CD8-positive, alpha-beta memory T cell (primary cell): ENCODE results near the gene PTPN4. TPM values are rescaled to one million over a fixed set of nuclear protein-coding genes. Genes with fewer than 3 reads are reported as not detected.

ENCODE experiments used
- CTCF ChIA-PET: fragments of 350-600 bp; sonication (Branson Sonifier 250); formaldehyde crosslinking; loops from one replicate; lab custom pipeline; 2021; ENCODE audit warnings: antibody characterized with exemption; lab: Charles Lee
- POLR2A ChIA-PET: fragments of 350-600 bp; sonication (Branson Sonifier 250); formaldehyde crosslinking; loops from one replicate; lab custom pipeline; 2021; ENCODE audit warnings: antibody characterized with exemption; lab: Charles Lee
- DNase-seq, 5 donors: peaks; one replicate each; pipeline versions ENCODE4 v3.0.0 to v3.0.0-alpha.2; 2020 to 2022; ENCODE audit warnings: mixed read lengths in 1 of 5
- H3K27ac ChIP-seq: one replicate; pipeline ENCODE4 v1.7.0; 2013; ENCODE audit warnings: low read depth, mild to moderate bottlenecking, low read length, moderate library complexity
- H3K27me3 ChIP-seq: 2 replicates; pipeline ENCODE4 v1.7.0; 2013; ENCODE audit warnings: low read length, mild to moderate bottlenecking; ENCODE audit not compliant: insufficient read depth, poor library complexity, severe bottlenecking
- H3K36me3 ChIP-seq: 2 replicates; pipeline ENCODE4 v1.7.0; 2013; ENCODE audit warnings: mild to moderate bottlenecking, low read length, moderate library complexity; ENCODE audit not compliant: insufficient read depth
- H3K4me1 ChIP-seq: 2 replicates; pipeline ENCODE4 v1.7.0; 2013; ENCODE audit warnings: mild to moderate bottlenecking, low read length, moderate library complexity; ENCODE audit not compliant: insufficient read depth
- H3K4me3 ChIP-seq: 2 replicates; pipeline ENCODE4 v1.7.0; 2013; ENCODE audit warnings: mild to moderate bottlenecking, low read length
- H3K9me3 ChIP-seq: 2 replicates; pipeline ENCODE4 v1.7.0; 2013; ENCODE audit warnings: mild to moderate bottlenecking, low read length
- H3K27ac Mint-ChIP-seq, 8 donors: one replicate each; pipeline ENCODE4 v1.8.0; 2020 to 2021; ENCODE audit warnings: mixed read lengths in 8 of 8, mild to moderate bottlenecking in 6 of 8, inconsistent platforms in 3 of 8, moderate library complexity in 3 of 8
- H3K27me3 Mint-ChIP-seq, 2 donors: one replicate each; pipeline ENCODE4 v1.8.0; 2020 to 2021; ENCODE audit warnings: mixed read lengths in 2 of 2, mild to moderate bottlenecking in 1 of 2, moderate library complexity in 1 of 2
- H3K36me3 Mint-ChIP-seq, 3 donors: one replicate each; pipeline ENCODE4 v1.8.0; 2020 to 2021; ENCODE audit warnings: mixed read lengths in 3 of 3, inconsistent platforms in 1 of 3, mild to moderate bottlenecking in 1 of 3
- H3K4me1 Mint-ChIP-seq, 3 donors: one replicate each; pipeline ENCODE4 v1.8.0; 2020 to 2021; ENCODE audit warnings: mixed read lengths in 3 of 3, inconsistent platforms in 1 of 3, mild to moderate bottlenecking in 1 of 3
- H3K4me3 Mint-ChIP-seq, 7 donors: one replicate each; pipeline ENCODE4 v1.8.0; 2020 to 2021; ENCODE audit warnings: mixed read lengths in 7 of 7, mild to moderate bottlenecking in 6 of 7, moderate library complexity in 4 of 7, inconsistent platforms in 2 of 7
- H3K9me3 Mint-ChIP-seq, 5 donors: one replicate each; pipeline ENCODE4 v1.8.0; 2020 to 2022; ENCODE audit warnings: mixed read lengths in 5 of 5, mild to moderate bottlenecking in 3 of 5, moderate library complexity in 2 of 5, inconsistent platforms in 1 of 5
- polyA plus RNA-seq: library from polyadenylated mRNA; unstranded; fragments of 300-500 nt; fragmentation: Illumina TruSeq; gene quantifications from one replicate; pipeline ENCODE4 v1.2.3, GENCODE V29; 2021
- total RNA-seq, 2 experiments: library from RNA; stranded (reverse); gene quantifications; one replicate each; pipeline ENCODE4 v1.2.3, GENCODE V29; 2021

Gene PTPN4
- total and polyA plus RNA-seq, 3 experiments from 2014 or later, result 29.0 to 161 (median 34.2) TPM

GRCh38 chr2:119827866-119828507 is 68.3 kb downstream of the PTPN4 start:
- no peak overlapping the region for H3K27ac ChIP-seq
- ChIA-PET POLR2A (no interaction called here), CTCF (interaction anchor here (0.8 kb wide), 1 partner anchor 125 kb away, joined by 5 read pairs; no protein-coding TSS in a partner anchor)
- peak in 1 of 5 donors; percentile 50 for DNase-seq
- Mint-ChIP-seq H3K9me3 (peaks cover 0 to 11% (median 4%) of the 10 kb centered on the region in 5 donors), H3K4me3 (peak overlapping the region in 2 of 7 donors; percentile 33 to 42), H3K4me1 (peaks cover 53 to 77% (median 62%) of the 10 kb centered on the region in 3 donors), H3K27ac (peak overlapping the region in 3 of 8 donors; percentile 25 to 84 (median 33)), H3K27me3 (no peaks in the 10 kb centered on the region), H3K36me3 (peaks cover 3 to 26% (median 18%) of the 10 kb centered on the region in 3 donors)
- H3K9me3 ChIP-seq, result no peaks in the 10 kb centered on the region
- peaks cover 3% of the 10 kb centered on the region for H3K36me3 ChIP-seq
- peaks cover 11% of the 10 kb centered on the region for H3K4me1 ChIP-seq
- no peak overlapping the region for H3K4me3 ChIP-seq
- H3K27me3 ChIP-seq, result no peaks in the 10 kb centered on the region

DNA sequence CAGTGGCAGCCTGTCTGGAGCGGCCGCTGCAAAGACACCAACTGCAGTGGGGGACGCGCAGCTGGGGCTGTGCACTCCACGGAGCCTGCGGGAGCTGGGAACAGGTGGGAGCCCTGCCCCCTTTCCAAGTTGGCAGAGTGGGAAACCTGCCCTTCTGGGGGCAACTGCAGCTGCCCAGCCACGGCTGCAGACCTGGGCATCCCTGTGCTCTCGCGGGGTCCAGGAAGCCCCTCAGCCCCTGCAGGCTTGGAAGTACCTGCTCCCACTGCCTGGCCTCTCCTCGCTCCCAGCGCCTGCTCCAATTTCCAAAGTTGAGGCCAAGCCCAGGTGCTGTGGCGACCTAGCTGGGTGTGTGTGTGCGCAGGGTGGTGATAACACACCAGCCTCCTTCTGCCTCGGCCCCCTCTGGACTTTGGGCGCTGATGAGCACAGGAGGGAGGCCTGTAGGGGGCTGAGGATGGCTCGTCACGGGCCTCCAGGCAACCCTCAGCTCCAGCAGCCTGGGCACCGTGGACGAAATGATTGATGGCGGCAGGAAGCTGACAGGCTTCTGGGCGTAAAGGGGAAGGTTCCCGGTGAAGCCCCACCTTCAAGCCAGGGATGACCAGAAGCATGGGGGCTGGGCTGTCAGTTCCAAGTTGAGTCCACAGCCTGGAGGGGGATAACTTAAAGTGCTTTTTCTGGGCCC is 76.9 kb downstream of the PTPN4 start:
- no peaks in the 10 kb centered on the region for H3K27me3 ChIP-seq
- H3K4me1 Mint-ChIP-seq, result peaks cover 57 to 75% (median 72%) of the 10 kb centered on the region in 3 donors
- H3K36me3 Mint-ChIP-seq, result peaks cover 5 to 12% (median 12%) of the 10 kb centered on the region in 3 donors
- H3K4me1 ChIP-seq, result peaks cover 10% of the 10 kb centered on the region
- no peaks in the 10 kb centered on the region for H3K9me3 Mint-ChIP-seq
- DNase-seq, result no peak
- H3K9me3 ChIP-seq, result no peaks in the 10 kb centered on the region
- ChIA-PET POLR2A (no interaction called here), CTCF (interaction anchor here (1.9 kb wide), 1 partner anchor 10 kb away, joined by 4 read pairs; no protein-coding TSS in a partner anchor)
- no peak overlapping the region for H3K27ac Mint-ChIP-seq
- no peaks in the 10 kb centered on the region for H3K27me3 Mint-ChIP-seq
- H3K36me3 ChIP-seq, result no peaks in the 10 kb centered on the region
- H3K4me3 ChIP-seq, result no peak overlapping the region
- peak overlapping the region in 1 of 7 donors; percentile 48 for H3K4me3 Mint-ChIP-seq
- no peak overlapping the region for H3K27ac ChIP-seq

GRCh38 chr2:119837350-119837749 is 77.6 kb downstream of the PTPN4 start:
- H3K9me3 Mint-ChIP-seq, result no peaks in the 10 kb centered on the region
- POLR2A ChIA-PET, result no interaction called here

GRCh38 chr2:119837759-119838158 is 78.0 kb downstream of the PTPN4 start:
- Mint-ChIP-seq H3K4me1 (peaks cover 58 to 77% (median 72%) of the 10 kb centered on the region in 3 donors), H3K27ac (peak overlapping the region in 2 of 8 donors; percentile 23 to 39), H3K27me3 (no peaks in the 10 kb centered on the region), H3K36me3 (peaks cover 0 to 12% (median 11%) of the 10 kb centered on the region in 3 donors), H3K4me3 (no peak overlapping the region), H3K9me3 (no peaks in the 10 kb centered on the region)
- Histone ChIP-seq H3K27ac (no peak overlapping the region), H3K4me3 (no peak overlapping the region), H3K36me3 (no peaks in the 10 kb centered on the region), H3K9me3 (no peaks in the 10 kb centered on the region), H3K27me3 (no peaks in the 10 kb centered on the region), H3K4me1 (peaks cover 17% of the 10 kb centered on the region)
- no peak for DNase-seq
- CTCF ChIA-PET, result interaction anchor here (1.9 kb wide), 1 partner anchor 12 kb away, joined by 4 read pairs; no protein-coding TSS in a partner anchor
- POLR2A ChIA-PET, result no interaction called here

More at GRCh38 chr2:119837350-119837749, 77.6 kb downstream of the PTPN4 start:
- Histone ChIP-seq H3K4me1 (peaks cover 17% of the 10 kb centered on the region), H3K4me3 (no peak overlapping the region), H3K9me3 (no peaks in the 10 kb centered on the region), H3K36me3 (no peaks in the 10 kb centered on the region), H3K27ac (no peak overlapping the region), H3K27me3 (no peaks in the 10 kb centered on the region)
- Mint-ChIP-seq H3K36me3 (peaks cover 0 to 12% (median 11%) of the 10 kb centered on the region in 3 donors), H3K27me3 (no peaks in the 10 kb centered on the region), H3K4me3 (no peak overlapping the region), H3K4me1 (peaks cover 58 to 76% (median 72%) of the 10 kb centered on the region in 3 donors), H3K27ac (peak overlapping the region in 3 of 8 donors; percentile 21 to 39 (median 33))
- CTCF ChIA-PET, result interaction anchor here (1.9 kb wide), 1 partner anchor 11 kb away, joined by 4 read pairs; no protein-coding TSS in a partner anchor
- DNase-seq, result no peak

DNA sequence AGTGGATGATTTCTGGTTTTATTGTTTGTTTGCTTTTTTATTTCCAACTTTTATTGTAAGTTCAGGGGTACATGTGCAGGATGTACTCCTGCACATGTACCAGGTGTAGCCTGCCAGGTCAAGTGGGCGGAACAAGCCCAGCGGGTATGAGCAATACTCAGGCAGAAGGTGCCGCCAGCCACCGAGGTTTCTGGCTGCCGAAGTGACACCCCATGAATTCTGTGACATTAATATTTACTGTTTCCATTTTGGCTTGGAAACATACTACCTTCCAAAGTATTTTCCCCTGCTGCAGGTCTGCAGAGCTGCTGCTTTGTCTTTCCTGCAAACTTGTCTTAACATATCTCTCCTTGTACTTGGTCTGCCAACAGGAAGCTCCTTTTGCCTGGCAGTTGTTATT is 78.5 kb downstream of the PTPN4 start:
- Histone ChIP-seq H3K36me3 (no peaks in the 10 kb centered on the region), H3K9me3 (no peaks in the 10 kb centered on the region), H3K27me3 (no peaks in the 10 kb centered on the region), H3K4me1 (peaks cover 17% of the 10 kb centered on the region), H3K4me3 (no peak overlapping the region), H3K27ac (no peak overlapping the region)
- peaks cover 56 to 74% (median 69%) of the 10 kb centered on the region in 3 donors for H3K4me1 Mint-ChIP-seq
- H3K27me3 Mint-ChIP-seq, result no peaks in the 10 kb centered on the region
- no peak for DNase-seq
- POLR2A ChIA-PET, result no interaction called here
- H3K36me3 Mint-ChIP-seq, result peaks cover 0 to 12% (median 11%) of the 10 kb centered on the region in 3 donors
- CTCF ChIA-PET, result no interaction called here
- peak overlapping the region in 3 of 8 donors; percentile 1 to 36 (median 18) for H3K27ac Mint-ChIP-seq
- peak overlapping the region in 1 of 7 donors; percentile 0 for H3K4me3 Mint-ChIP-seq
- no peaks in the 10 kb centered on the region for H3K9me3 Mint-ChIP-seq

DNA sequence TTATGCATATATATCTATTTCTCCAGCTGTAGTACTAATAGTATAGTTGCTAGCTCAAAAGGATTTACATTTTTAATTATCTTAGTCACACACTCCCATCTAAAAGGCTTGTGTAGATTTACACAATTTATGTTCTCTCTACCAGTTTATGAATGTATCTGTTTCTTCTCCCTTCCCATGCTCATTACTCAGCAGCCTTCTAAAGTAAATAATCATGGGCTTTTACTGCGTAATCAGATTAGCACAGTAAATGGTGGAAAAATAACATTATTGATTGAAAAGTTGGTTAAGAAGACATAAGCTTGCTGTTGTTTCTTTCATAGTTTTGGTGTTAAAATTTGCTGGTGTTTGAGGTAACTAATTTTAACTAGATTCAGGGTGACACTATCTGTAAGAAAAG is 81.8 kb downstream of the PTPN4 start:
- Histone ChIP-seq H3K4me3 (no peak overlapping the region), H3K36me3 (no peaks in the 10 kb centered on the region), H3K9me3 (no peaks in the 10 kb centered on the region), H3K4me1 (peaks cover 17% of the 10 kb centered on the region), H3K27ac (no peak overlapping the region), H3K27me3 (no peaks in the 10 kb centered on the region)
- DNase-seq, result no peak
- peaks cover 54 to 65% (median 58%) of the 10 kb centered on the region in 3 donors for H3K4me1 Mint-ChIP-seq
- H3K4me3 Mint-ChIP-seq, result no peak overlapping the region
- H3K27me3 Mint-ChIP-seq, result no peaks in the 10 kb centered on the region
- POLR2A ChIA-PET, result no interaction called here
- peak overlapping the region in 1 of 8 donors; percentile 15 for H3K27ac Mint-ChIP-seq
- H3K9me3 Mint-ChIP-seq, result peaks cover 0 to 5% (median 0%) of the 10 kb centered on the region in 5 donors
- CTCF ChIA-PET, result no interaction called here
- H3K36me3 Mint-ChIP-seq, result peaks cover 7 to 12% (median 9%) of the 10 kb centered on the region in 3 donors

- no peak overlapping the region for H3K27ac ChIP-seq
- no peaks in the 10 kb centered on the region for H3K9me3 ChIP-seq
- H3K4me3 ChIP-seq, result no peak overlapping the region
- H3K4me1 Mint-ChIP-seq, result peaks cover 45 to 69% (median 52%) of the 10 kb centered on the region in 3 donors
- H3K27me3 Mint-ChIP-seq, result no peaks in the 10 kb centered on the region
- no peaks in the 10 kb centered on the region for H3K36me3 ChIP-seq
- H3K4me3 Mint-ChIP-seq, result no peak overlapping the region
- H3K36me3 Mint-ChIP-seq, result peaks cover 13 to 30% (median 17%) of the 10 kb centered on the region in 3 donors
- POLR2A ChIA-PET, result no interaction called here
- no peak for DNase-seq
- H3K27me3 ChIP-seq, result no peaks in the 10 kb centered on the region
- H3K27ac Mint-ChIP-seq, result no peak overlapping the region
- H3K4me1 ChIP-seq, result peaks cover 13% of the 10 kb centered on the region
- CTCF ChIA-PET, result no interaction called here
- H3K9me3 Mint-ChIP-seq, result peaks cover 5 to 14% (median 9%) of the 10 kb centered on the region in 5 donors
Measured at GRCh38 chr2:119846021-119846420, 86.3 kb downstream of the PTPN4 start.
